HEK293 (cell line): ENCODE results near the gene ACHE.

Experiments used
- BCL6B ChIP-seq: fragments of 450-650 bp; formaldehyde crosslinking; IDR thresholded peaks from 2 replicates; pipeline ENCODE4 v1.5.1; 2017; ENCODE audit warnings: missing biosample characterization, missing genetic modification characterization
- EGR2 ChIP-seq: fragments of 450-650 bp; formaldehyde crosslinking; IDR thresholded peaks from 2 replicates; pipeline ENCODE4 v1.5.1; 2016; ENCODE audit warnings: low read depth, missing biosample characterization, missing genetic modification characterization
- GLIS1 ChIP-seq: fragments of 450-650 bp; formaldehyde crosslinking; IDR thresholded peaks from 2 replicates; pipeline ENCODE4 v1.5.1; 2016; ENCODE audit warnings: missing biosample characterization, missing genetic modification characterization
- HOXA7 ChIP-seq: sonication (generic); formaldehyde crosslinking; IDR thresholded peaks from 2 replicates; pipeline ENCODE4 v1.8.1; 2022; ENCODE audit warnings: missing genetic modification reagents, borderline replicate concordance
- HOXD13 ChIP-seq: sonication (generic); formaldehyde crosslinking; IDR thresholded peaks from 2 replicates; pipeline ENCODE4 v1.8.0; 2022; ENCODE audit warnings: missing genetic modification reagents, borderline replicate concordance
- INSM2 ChIP-seq: fragments of 450-650 bp; formaldehyde crosslinking; IDR thresholded peaks from 2 replicates; pipeline ENCODE4 v1.5.1; 2016; ENCODE audit warnings: missing biosample characterization, missing genetic modification characterization
- PRDM4 ChIP-seq: fragments of 450-650 bp; formaldehyde crosslinking; IDR thresholded peaks from 2 replicates; pipeline ENCODE4 v1.5.1; 2017; ENCODE audit warnings: missing biosample characterization, missing genetic modification characterization
- REST ChIP-seq: fragments of 450-650 bp; formaldehyde crosslinking; IDR thresholded peaks from 2 replicates; pipeline ENCODE4 v1.5.1; 2016; ENCODE audit warnings: missing biosample characterization, missing genetic modification characterization
- YY1 ChIP-seq: fragments of 450-650 bp; formaldehyde crosslinking; IDR thresholded peaks from 2 replicates; pipeline ENCODE4 v1.5.1; 2018; ENCODE audit warnings: missing biosample characterization, missing genetic modification characterization
- ZBTB1 ChIP-seq: fragments of 450-650 bp; formaldehyde crosslinking; IDR thresholded peaks from 2 replicates; pipeline ENCODE4 v1.5.1; 2016; ENCODE audit warnings: missing biosample characterization, missing genetic modification characterization
- ZBTB17 ChIP-seq: fragments of 450-650 bp; formaldehyde crosslinking; IDR thresholded peaks from 2 replicates; pipeline ENCODE4 v1.5.1; 2016; ENCODE audit warnings: missing biosample characterization, missing genetic modification characterization
- ZBTB20 ChIP-seq: fragments of 450-650 bp; formaldehyde crosslinking; IDR thresholded peaks from 2 replicates; pipeline ENCODE4 v1.5.1; 2016; ENCODE audit warnings: missing biosample characterization, missing genetic modification characterization
- ZBTB48 ChIP-seq: fragments of 450-650 bp; formaldehyde crosslinking; IDR thresholded peaks from 2 replicates; pipeline ENCODE4 v1.5.1; 2016; ENCODE audit warnings: missing biosample characterization, missing genetic modification characterization
- ZFP37 ChIP-seq: fragments of 450-650 bp; formaldehyde crosslinking; IDR thresholded peaks from 2 replicates; pipeline ENCODE4 v1.5.1; 2016; ENCODE audit warnings: missing biosample characterization, missing genetic modification characterization
- ZNF121 ChIP-seq: fragments of 450-650 bp; formaldehyde crosslinking; IDR thresholded peaks from 2 replicates; pipeline ENCODE4 v1.5.1; 2016; ENCODE audit warnings: missing biosample characterization, missing genetic modification characterization
- ZNF174 ChIP-seq: fragments of 450-650 bp; formaldehyde crosslinking; IDR thresholded peaks from 2 replicates; pipeline ENCODE4 v1.5.0; 2017; ENCODE audit warnings: missing biosample characterization, mild to moderate bottlenecking, missing genetic modification characterization
- ZNF175 ChIP-seq: fragments of 450-650 bp; formaldehyde crosslinking; IDR thresholded peaks from 2 replicates; pipeline ENCODE4 v1.5.1; 2016; ENCODE audit warnings: missing biosample characterization, missing genetic modification characterization
- ZNF184 ChIP-seq: fragments of 450-650 bp; IDR thresholded peaks from 2 replicates; pipeline ENCODE4 v1.5.1; 2018; ENCODE audit warnings: missing biosample characterization, mild to moderate bottlenecking, missing genetic modification characterization
- ZNF214 ChIP-seq: fragments of 450-650 bp; formaldehyde crosslinking; IDR thresholded peaks from 2 replicates; pipeline ENCODE4 v1.5.1; 2017; ENCODE audit warnings: missing biosample characterization, mild to moderate bottlenecking, missing genetic modification characterization, borderline replicate concordance
- ZNF366 ChIP-seq: fragments of 450-650 bp; formaldehyde crosslinking; conservative IDR thresholded peaks from 2 replicates; pipeline ENCODE4 v1.5.1; 2016; ENCODE audit warnings: missing biosample characterization, missing genetic modification characterization
- ZNF423 ChIP-seq: fragments of 450-650 bp; formaldehyde crosslinking; IDR thresholded peaks from 2 replicates; pipeline ENCODE4 v1.5.1; 2016; ENCODE audit warnings: missing biosample characterization, missing genetic modification characterization
- ZNF510 ChIP-seq: fragments of 450-650 bp; formaldehyde crosslinking; IDR thresholded peaks from 2 replicates; pipeline ENCODE4 v1.5.1; 2018; ENCODE audit warnings: mild to moderate bottlenecking, missing genetic modification characterization, missing biosample characterization; ENCODE audit not compliant: insufficient replicate concordance
- ZNF76 ChIP-seq: fragments of 450-650 bp; formaldehyde crosslinking; IDR thresholded peaks from 2 replicates; pipeline ENCODE4; 2016; ENCODE audit warnings: low read depth, missing biosample characterization, missing genetic modification characterization, borderline replicate concordance
- ZNF785 ChIP-seq: fragments of 450-650 bp; formaldehyde crosslinking; IDR thresholded peaks from 2 replicates; pipeline ENCODE4 v1.5.1; 2016; ENCODE audit warnings: missing biosample characterization, missing genetic modification characterization
- ZNF830 ChIP-seq: fragments of 450-650 bp; IDR thresholded peaks from 2 replicates; pipeline ENCODE4 v1.5.0; 2018; ENCODE audit warnings: missing biosample characterization, missing genetic modification characterization, low read depth, mild to moderate bottlenecking, moderate library complexity
- ZSCAN18 ChIP-seq: fragments of 450-650 bp; formaldehyde crosslinking; IDR thresholded peaks from 2 replicates; pipeline ENCODE4 v1.5.1; 2016; ENCODE audit warnings: missing biosample characterization, missing genetic modification characterization
- ZSCAN30 ChIP-seq: fragments of 450-650 bp; IDR thresholded peaks from 2 replicates; pipeline ENCODE4 v1.5.1; 2018; ENCODE audit warnings: missing biosample characterization, mild to moderate bottlenecking, missing genetic modification characterization, moderate library complexity

ACHE gene

GRCh38 chr7:100894860-100895700 lies 608 bp downstream of the ACHE start (continued):
- no peak for TF ChIP-seq ZSCAN18 (tag by site-specific recombination)
- no peak for TF ChIP-seq ZNF76 (tag by site-specific recombination)
- TF ChIP-seq ZBTB20 (tag by site-specific recombination): peak; percentile 99
- no peak for TF ChIP-seq HOXA7 (CRISPR knock-in tag)
- TF ChIP-seq ZNF785 (tag by site-specific recombination): 0 out of 2 replicates have a peak, but pooled peaks have one; percentile 27
- no peak for TF ChIP-seq ZNF184 (tag by site-specific recombination)
- no peak for TF ChIP-seq YY1 (tag by site-specific recombination)
- TF ChIP-seq HOXD13 (CRISPR knock-in tag): no peak
- peak; percentile 64 for TF ChIP-seq GLIS1 (tag by site-specific recombination)
- no peak for TF ChIP-seq ZFP37 (tag by site-specific recombination)
- TF ChIP-seq ZSCAN30 (tag by site-specific recombination): 0 out of 2 replicates have a peak, but pooled peaks have one; percentile 67
- TF ChIP-seq INSM2: no peak
- no peak for TF ChIP-seq PRDM4 (tag by site-specific recombination)
- TF ChIP-seq ZNF366 (tag by site-specific recombination): no peak
- peak; percentile 46; the same call in 1 of the 2 replicates for TF ChIP-seq ZBTB17
- TF ChIP-seq ZBTB48 (tag by site-specific recombination): peak; percentile 29; the same call in 1 of the 2 replicates
- no peak for TF ChIP-seq ZNF830 (tag by site-specific recombination)
- peak; percentile 24; the same call in 1 of the 2 replicates for TF ChIP-seq ZNF423 (tag by site-specific recombination)
- TF ChIP-seq BCL6B (tag by site-specific recombination): no peak
- TF ChIP-seq ZNF510 (tag by site-specific recombination): no peak
- no peak for TF ChIP-seq ZNF121
- TF ChIP-seq REST (tag by site-specific recombination): no peak
- no peak for TF ChIP-seq ZNF174 (tag by site-specific recombination)
- TF ChIP-seq ZNF214: no peak
- TF ChIP-seq ZNF175 (tag by site-specific recombination): no peak
- TF ChIP-seq EGR2: peak; percentile 50
- no peak for TF ChIP-seq ZBTB1 (tag by site-specific recombination)
